Gastrocnemius medialis (tissue), 4 donors: ENCODE measurements around the gene RPUSD1.

Experiments
- POLR2A ChIP-seq, 2 donors: fragments of 450-650 bp; IDR thresholded peaks; one replicate each; pipeline ENCODE4 v1.6.1; 2017; ENCODE audit warnings: antibody characterized with exemption in 2 of 2, mild to moderate bottlenecking in 2 of 2, moderate library complexity in 2 of 2
- TF ChIP-seq, protein P1 (sequence below), 5 experiments: fragments of 450-650 bp in 3 of 5; fragments of 200-600 bp in 2 of 5; sonication (generic) in 2 of 5; IDR thresholded peaks in 4 of 5; conservative IDR thresholded peaks in 1 of 5; 1 replicate in 4 of 5; 2 replicates in 1 of 5; pipeline ENCODE4 v1.5.1; 2016 to 2019; ENCODE audit warnings: antibody characterized with exemption in 5 of 5, mild to moderate bottlenecking in 3 of 5, moderate library complexity in 3 of 5

DNA sequence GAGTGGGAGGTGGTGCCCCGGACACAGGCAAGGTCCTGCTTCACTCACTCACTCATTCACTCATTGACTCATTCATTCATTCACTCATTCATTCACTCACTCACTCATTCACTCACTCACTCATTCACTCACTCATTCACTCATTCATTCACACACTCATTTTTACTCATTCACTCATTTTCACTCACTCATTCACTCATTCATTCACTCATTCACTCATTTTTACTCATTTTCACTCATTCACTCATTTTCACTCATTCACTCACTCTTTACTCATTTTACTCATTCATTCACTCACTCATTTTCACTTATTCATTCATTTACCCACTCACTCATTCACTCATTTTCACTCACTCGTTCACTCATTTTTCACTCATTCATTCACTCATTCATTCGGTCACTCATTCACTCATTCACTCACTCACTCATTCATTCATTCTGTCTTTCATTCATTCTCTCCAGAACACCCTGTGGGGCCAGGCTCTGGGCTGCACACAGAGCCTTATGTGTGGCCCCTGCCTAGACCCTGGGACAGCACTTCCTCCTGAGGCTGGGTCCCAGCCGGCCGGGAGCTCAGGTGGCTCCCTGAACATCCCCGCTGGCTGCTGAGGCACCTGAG lies 9.2 kb downstream of the RPUSD1 start:
- TF ChIP-seq, protein P1, sequence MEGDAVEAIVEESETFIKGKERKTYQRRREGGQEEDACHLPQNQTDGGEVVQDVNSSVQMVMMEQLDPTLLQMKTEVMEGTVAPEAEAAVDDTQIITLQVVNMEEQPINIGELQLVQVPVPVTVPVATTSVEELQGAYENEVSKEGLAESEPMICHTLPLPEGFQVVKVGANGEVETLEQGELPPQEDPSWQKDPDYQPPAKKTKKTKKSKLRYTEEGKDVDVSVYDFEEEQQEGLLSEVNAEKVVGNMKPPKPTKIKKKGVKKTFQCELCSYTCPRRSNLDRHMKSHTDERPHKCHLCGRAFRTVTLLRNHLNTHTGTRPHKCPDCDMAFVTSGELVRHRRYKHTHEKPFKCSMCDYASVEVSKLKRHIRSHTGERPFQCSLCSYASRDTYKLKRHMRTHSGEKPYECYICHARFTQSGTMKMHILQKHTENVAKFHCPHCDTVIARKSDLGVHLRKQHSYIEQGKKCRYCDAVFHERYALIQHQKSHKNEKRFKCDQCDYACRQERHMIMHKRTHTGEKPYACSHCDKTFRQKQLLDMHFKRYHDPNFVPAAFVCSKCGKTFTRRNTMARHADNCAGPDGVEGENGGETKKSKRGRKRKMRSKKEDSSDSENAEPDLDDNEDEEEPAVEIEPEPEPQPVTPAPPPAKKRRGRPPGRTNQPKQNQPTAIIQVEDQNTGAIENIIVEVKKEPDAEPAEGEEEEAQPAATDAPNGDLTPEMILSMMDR (IDR thresholded peaks at IDR 0.05 in 4 of 5, conservative IDR thresholded peaks at IDR 0.05 in 1 of 5) = no peak
- no peak for TF ChIP-seq POLR2A (IDR thresholded peaks at IDR 0.05)
